Left lung (tissue), 10 donors: Measurements from ENCODE around the gene WSCD2. TPM values are rescaled to one million over a fixed set of nuclear protein-coding genes. Genes with fewer than 3 reads are reported as not detected.

Experiments
- ATAC-seq: fragments of 200-7000 bp; cut with Tn5 transposase; one replicate; pipeline ENCODE4 v1.9.1; 2020; ENCODE audit warnings: moderate library complexity
- DNase-seq, 4 donors: peaks; one replicate each; pipeline ENCODE4 v3.0.0-alpha.2; 2013 to 2020
- H3K27ac ChIP-seq, 2 donors: fragments of 200-600 bp; sonication (generic) in 1 of 2; one replicate each; pipeline versions ENCODE4 v1.5.0 to v1.8.0; 2020 to 2021
- H3K27me3 ChIP-seq, 2 donors: fragments of 200-600 bp; sonication (generic) in 1 of 2; one replicate each; pipeline versions ENCODE4 v1.5.0 to v1.8.0; 2020 to 2021
- H3K36me3 ChIP-seq, 2 donors: fragments of 200-600 bp; sonication (generic) in 1 of 2; one replicate each; pipeline versions ENCODE4 v1.5.0 to v1.8.0; 2020 to 2021
- H3K4me1 ChIP-seq, 2 donors: fragments of 200-600 bp; one replicate each; pipeline ENCODE4 v1.8.0; 2021
- H3K4me3 ChIP-seq, 2 donors: fragments of 200-600 bp; sonication (generic) in 1 of 2; one replicate each; pipeline versions ENCODE4 v1.5.0 to v1.8.0; 2020 to 2021; ENCODE audit warnings: mild to moderate bottlenecking in 1 of 2
- H3K9me3 ChIP-seq, 2 donors: fragments of 200-600 bp; sonication (generic) in 1 of 2; one replicate each; pipeline versions ENCODE4 v1.5.0 to v1.8.0; 2020 to 2021
- CTCF ChIP-seq, 2 donors: fragments of 200-600 bp; sonication (generic) in 1 of 2; IDR thresholded peaks; one replicate each; pipeline versions ENCODE4 v1.5.0 to v1.8.0; 2021; ENCODE audit warnings: antibody characterized with exemption in 2 of 2
- intact Hi-C, 2 donors: fragments of 100-400 bp; cut with DNase I; formaldehyde crosslinking; loops; one replicate each; pipeline versions ENCODE4 v1.11.2 to v1.14.2; 2022
- polyA plus RNA-seq, 6 donors: library from polyadenylated mRNA; unstranded; fragments of 120-200 nt; gene quantifications; one replicate each; pipeline ENCODE4 v1.2.1, GENCODE V29; 2013; ENCODE audit not compliant: insufficient read length in 6 of 6
- total RNA-seq, 2 donors: library from RNA; stranded (reverse); fragmentation: NEBNext Ultra II Directional; extraction: Animal tissue kit (Norgen Biotek cat#: 25700); gene quantifications; one replicate each; pipeline ENCODE4 v1.2.1, GENCODE V29; 2021
- donor health status: DM: no; HTN: yes; CAD: no.
- donor health status: DM: no; HTN: no; CAD: no.

The WSCD2 gene
- total and polyA plus RNA-seq, 8 donors: 0.29 to 1.3 (median 0.47) TPM

DNA sequence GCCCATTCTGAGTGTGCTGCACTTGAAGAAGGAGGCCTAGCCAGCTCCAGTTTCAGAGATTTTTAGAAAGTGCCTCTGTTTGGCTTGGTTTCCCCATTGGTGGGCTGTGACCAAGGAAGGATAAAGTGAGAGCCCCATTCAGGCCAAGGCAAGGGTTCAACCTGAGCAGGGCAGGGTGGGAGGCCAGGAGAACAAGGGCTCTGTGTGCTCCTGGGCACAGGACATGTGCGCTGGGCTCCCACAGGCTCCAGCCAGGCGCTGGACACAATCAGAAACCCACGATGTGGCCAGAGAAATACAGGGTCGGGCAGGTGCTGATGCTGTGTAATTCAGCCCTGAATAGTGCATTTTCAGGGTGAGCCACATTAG lies 23.1 kb downstream of the WSCD2 start:
- no peak for DNase-seq
- TF ChIP-seq CTCF (IDR thresholded peaks at IDR 0.05): no peak
- Histone ChIP-seq H3K4me1 (no peaks in the 10 kb centered on the region), H3K27ac (no peak overlapping the region), H3K27me3 (peaks cover 0 to 35% of the 10 kb centered on the region in 2 donors), H3K4me3 (no peak overlapping the region), H3K36me3 (no peaks in the 10 kb centered on the region), H3K9me3 (no peaks in the 10 kb centered on the region)
- ATAC-seq: no peak
- intact Hi-C loops: no loop called here

DNA sequence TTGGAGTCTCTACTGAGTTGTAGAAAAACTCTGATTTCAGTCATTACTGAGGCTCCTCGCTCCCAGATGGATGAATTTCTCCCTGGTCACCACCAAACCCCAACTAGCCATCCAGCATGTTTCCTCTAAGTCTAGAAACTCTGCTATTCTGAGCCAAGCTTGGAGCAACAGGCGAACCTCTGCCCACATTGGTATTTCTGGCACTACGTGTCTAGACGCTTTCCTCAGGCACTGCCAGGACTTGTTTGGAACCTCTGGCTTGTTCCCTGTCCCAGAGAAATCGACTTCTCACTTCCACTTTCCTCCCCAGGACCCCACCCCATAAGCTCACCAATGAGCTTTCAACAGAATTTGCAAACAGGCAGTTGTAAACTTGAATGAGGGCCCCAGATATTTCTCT lies 27.6 kb downstream of the WSCD2 start:
- DNase-seq (no peak), ATAC-seq (no peak)
- TF ChIP-seq CTCF (IDR thresholded peaks at IDR 0.05): no peak
- H3K27ac ChIP-seq: no peak overlapping the region
- no peaks in the 10 kb centered on the region for H3K4me1 ChIP-seq
- H3K27me3 ChIP-seq: peaks cover 0 to 37% of the 10 kb centered on the region in 2 donors
- H3K4me3 ChIP-seq: no peak overlapping the region
- no peaks in the 10 kb centered on the region for H3K9me3 ChIP-seq
- no peaks in the 10 kb centered on the region for H3K36me3 ChIP-seq
- intact Hi-C loops: no loop called here

DNA sequence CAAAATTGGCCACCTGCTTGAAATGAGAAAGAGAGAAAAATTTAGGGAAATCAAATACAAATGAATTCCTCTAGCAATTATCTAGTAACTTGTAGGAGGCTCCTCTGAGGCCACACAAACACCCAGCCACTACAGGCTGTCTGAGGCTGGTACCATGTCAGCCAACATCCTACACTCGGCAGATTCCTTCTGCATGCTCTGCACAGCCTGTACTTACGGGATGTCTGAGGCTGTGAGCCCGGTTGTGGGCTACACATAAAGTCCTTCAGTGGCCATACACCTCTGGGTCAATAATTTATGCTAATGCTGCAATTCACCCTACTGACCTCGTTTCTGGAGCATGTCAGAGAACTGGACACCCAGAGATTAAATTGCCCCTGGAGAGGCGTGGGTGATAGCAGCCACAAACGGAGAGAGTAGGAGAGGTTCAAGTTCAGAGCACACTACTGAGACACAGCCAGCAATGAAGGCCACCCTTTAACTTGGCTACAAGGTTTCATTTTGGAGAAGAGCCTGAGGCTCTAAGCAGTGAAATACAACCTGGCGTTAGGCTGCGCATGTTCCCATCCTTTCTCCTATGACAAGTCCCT lies 28.9 kb downstream of the WSCD2 start:
- intact Hi-C loops: no loop called here
- TF ChIP-seq CTCF (IDR thresholded peaks at IDR 0.05): no peak

DNA sequence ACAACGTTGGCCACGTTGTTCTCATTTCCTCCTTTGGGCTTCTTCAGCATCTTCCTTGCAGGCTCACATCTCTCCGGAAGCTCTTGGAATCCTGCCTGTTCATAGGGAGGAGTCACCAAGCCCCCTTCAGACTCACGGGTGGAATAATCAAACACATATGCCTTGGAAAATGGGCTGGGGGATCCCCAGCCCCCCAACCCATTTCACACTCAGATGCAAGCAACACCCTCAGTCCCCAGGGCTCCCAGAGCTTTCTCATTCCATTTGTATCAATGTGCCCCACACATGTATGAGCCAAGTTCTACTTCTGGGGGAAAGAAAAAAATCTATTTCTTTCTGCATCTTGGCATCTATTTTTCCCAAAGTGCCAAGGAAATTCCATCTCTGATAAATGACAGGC lies 33.1 kb downstream of the WSCD2 start:
- Histone ChIP-seq H3K4me3 (no peak overlapping the region), H3K9me3 (no peaks in the 10 kb centered on the region), H3K4me1 (no peaks in the 10 kb centered on the region), H3K27me3 (peaks cover 0 to 14% of the 10 kb centered on the region in 2 donors), H3K27ac (no peak overlapping the region), H3K36me3 (no peaks in the 10 kb centered on the region)
- ATAC-seq: no peak
- intact Hi-C loops: no loop called here
- TF ChIP-seq CTCF (IDR thresholded peaks at IDR 0.05): no peak
- DNase-seq: no peak

More for the DNA sequence above, 28.9 kb downstream of the WSCD2 start:
- Histone ChIP-seq H3K9me3 (no peaks in the 10 kb centered on the region), H3K27ac (no peak overlapping the region), H3K4me3 (no peak overlapping the region), H3K4me1 (no peaks in the 10 kb centered on the region), H3K27me3 (peaks cover 0 to 28% of the 10 kb centered on the region in 2 donors), H3K36me3 (no peaks in the 10 kb centered on the region)
- ATAC-seq (no peak), DNase-seq (no peak)

- Histone ChIP-seq H3K4me1 (no peaks in the 10 kb centered on the region), H3K9me3 (no peaks in the 10 kb centered on the region), H3K27ac (no peak overlapping the region), H3K4me3 (no peak overlapping the region), H3K27me3 (peaks cover 0 to 14% of the 10 kb centered on the region in 2 donors), H3K36me3 (no peaks in the 10 kb centered on the region)
- no peak for TF ChIP-seq CTCF (IDR thresholded peaks at IDR 0.05)
- intact Hi-C loops: no loop called here
- ATAC-seq: no peak
- no peak for DNase-seq
Measured at GRCh38 chr12:108166505-108166904, 37.4 kb downstream of the WSCD2 start.
